Psoas muscle (tissue), 8 donors: ENCODE measurements around the gene TDRD7. TPM values are rescaled to one million over a fixed set of nuclear protein-coding genes. Genes with fewer than 3 reads are reported as not detected.

Experiments used
- ATAC-seq, 4 donors: fragments of 200-7000 bp; cut with Tn5 transposase; one replicate each; pipeline ENCODE4 v1.9.1; 2020; ENCODE audit warnings: moderate library complexity in 3 of 4, mild to moderate bottlenecking in 2 of 4
- DNase-seq, 2 donors: peaks; one replicate each; pipeline ENCODE4 v3.0.0-alpha.2; 2020
- H3K27ac ChIP-seq: fragments of 200-600 bp; one replicate; pipeline ENCODE4 v1.8.0; 2022
- H3K27me3 ChIP-seq, 3 donors: fragments of 200-600 bp in 1 of 3; one replicate each; pipeline versions ENCODE4 v1.6.1 to v1.8.0; 2013 to 2022; ENCODE audit warnings: low read length in 2 of 3, mild to moderate bottlenecking in 2 of 3, moderate library complexity in 1 of 3; ENCODE audit not compliant: insufficient read depth in 3 of 3
- H3K36me3 ChIP-seq, 2 donors: fragments of 200-600 bp in 1 of 2; one replicate each; pipeline versions ENCODE4 v1.6.1 to v1.8.0; 2013 to 2022; ENCODE audit warnings: low read depth in 1 of 2, mild to moderate bottlenecking in 1 of 2, moderate library complexity in 1 of 2; ENCODE audit not compliant: insufficient read depth in 1 of 2
- H3K4me1 ChIP-seq: fragments of 200-600 bp; one replicate; pipeline ENCODE4 v1.8.0; 2022
- H3K4me3 ChIP-seq: fragments of 200-600 bp; one replicate; pipeline ENCODE4 v1.8.0; 2022; ENCODE audit warnings: mild to moderate bottlenecking
- H3K9me3 ChIP-seq: fragments of 200-600 bp; one replicate; pipeline ENCODE4 v1.8.0; 2022
- WGBS, 3 donors: extraction: QIAGEN DNeasy Blood & Tissue Kit; methylation state at CpG; one replicate each; pipeline versions ENCODE4 v1.1.6 to v1.1.7; 2013; 5-methylcytosine and 5-hydroxymethylcytosine counted together
- intact Hi-C, 2 donors: fragments of 100-400 bp; cut with DNase I; formaldehyde crosslinking; loops; one replicate each; pipeline versions ENCODE4 v1.11.0 to v1.14.2; 2022
- polyA plus RNA-seq, 3 donors: library from polyadenylated mRNA; stranded (reverse); fragments of 200-250 nt; gene quantifications; one replicate each; pipeline ENCODE4 v1.2.3, GENCODE V29; 2013
- total RNA-seq, 4 donors: library from RNA; stranded (reverse); fragmentation: NEBNext Ultra II Directional in 2 of 4; extraction: Animal tissue kit (Norgen Biotek cat#: 25700) in 2 of 4; gene quantifications; one replicate each; pipeline versions ENCODE4 v1.2.1 to v1.2.4, GENCODE V29; 2021 to 2023
- TF ChIP-seq, protein P1 (sequence below): fragments of 200-600 bp; IDR thresholded peaks from one replicate; pipeline ENCODE4 v1.8.0; 2022; ENCODE audit warnings: antibody characterized with exemption
- donor health status: healthy with polysubstance abuse.
- donor health status: DM: no; HTN: no; CAD: no; lungs with moderate emphysema.
- donor health status: Bipolar disorder and iron deficiency.
- donor health status: healthy.
- donor health status: DM: yes; HTN: yes; CAD: no.
- donor health status: DM: no; HTN: no; CAD: no.
- donor health status: DM: no; HTN: no; CAD: no.
- donor health status: DM: yes; HTN: yes; CAD: no.

The TDRD7 gene
- total and polyA plus RNA-seq, 7 donors: 2.3 to 9.9 (median 4.9) TPM

DNA sequence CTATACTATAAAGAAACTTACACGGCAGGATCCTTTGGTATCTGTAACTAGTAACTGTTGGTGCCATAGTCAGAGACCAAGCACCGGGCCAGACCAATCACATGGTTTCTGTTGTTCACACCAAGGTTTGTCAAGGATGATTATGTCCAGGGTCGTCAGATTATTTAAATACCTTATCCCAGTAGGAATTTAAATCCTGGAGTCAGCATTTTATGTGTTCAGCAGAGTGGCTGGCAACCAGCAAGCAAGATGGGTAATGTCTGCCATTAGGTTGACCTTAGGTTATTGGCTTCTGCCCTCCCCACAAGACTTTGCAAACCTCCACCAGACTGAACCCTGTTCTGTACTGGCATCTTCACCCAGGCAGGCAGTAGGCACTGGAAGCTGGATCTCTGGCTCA is 50.3 kb downstream of the TDRD7 start:
- H3K36me3 ChIP-seq: no peaks in the 10 kb centered on the region
- no peaks in the 10 kb centered on the region for H3K27me3 ChIP-seq
- WGBS, 3 donors: 84 to 90% (median 84%) methylated on average over 3 of the region's 3 CpGs
- intact Hi-C loops: loop anchor here (10.0 kb wide), 3 partner anchors 223 to 443 kb away; partner anchors contain the start of gene XPA (in 1 of the 2)
- H3K4me1 ChIP-seq: no peaks in the 10 kb centered on the region
- no peaks in the 10 kb centered on the region for H3K9me3 ChIP-seq
- DNase-seq (no peak), ATAC-seq (no peak)
- TF ChIP-seq, protein P1, sequence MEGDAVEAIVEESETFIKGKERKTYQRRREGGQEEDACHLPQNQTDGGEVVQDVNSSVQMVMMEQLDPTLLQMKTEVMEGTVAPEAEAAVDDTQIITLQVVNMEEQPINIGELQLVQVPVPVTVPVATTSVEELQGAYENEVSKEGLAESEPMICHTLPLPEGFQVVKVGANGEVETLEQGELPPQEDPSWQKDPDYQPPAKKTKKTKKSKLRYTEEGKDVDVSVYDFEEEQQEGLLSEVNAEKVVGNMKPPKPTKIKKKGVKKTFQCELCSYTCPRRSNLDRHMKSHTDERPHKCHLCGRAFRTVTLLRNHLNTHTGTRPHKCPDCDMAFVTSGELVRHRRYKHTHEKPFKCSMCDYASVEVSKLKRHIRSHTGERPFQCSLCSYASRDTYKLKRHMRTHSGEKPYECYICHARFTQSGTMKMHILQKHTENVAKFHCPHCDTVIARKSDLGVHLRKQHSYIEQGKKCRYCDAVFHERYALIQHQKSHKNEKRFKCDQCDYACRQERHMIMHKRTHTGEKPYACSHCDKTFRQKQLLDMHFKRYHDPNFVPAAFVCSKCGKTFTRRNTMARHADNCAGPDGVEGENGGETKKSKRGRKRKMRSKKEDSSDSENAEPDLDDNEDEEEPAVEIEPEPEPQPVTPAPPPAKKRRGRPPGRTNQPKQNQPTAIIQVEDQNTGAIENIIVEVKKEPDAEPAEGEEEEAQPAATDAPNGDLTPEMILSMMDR: no peak
- no peak overlapping the region for H3K4me3 ChIP-seq
- no peak overlapping the region for H3K27ac ChIP-seq

DNA sequence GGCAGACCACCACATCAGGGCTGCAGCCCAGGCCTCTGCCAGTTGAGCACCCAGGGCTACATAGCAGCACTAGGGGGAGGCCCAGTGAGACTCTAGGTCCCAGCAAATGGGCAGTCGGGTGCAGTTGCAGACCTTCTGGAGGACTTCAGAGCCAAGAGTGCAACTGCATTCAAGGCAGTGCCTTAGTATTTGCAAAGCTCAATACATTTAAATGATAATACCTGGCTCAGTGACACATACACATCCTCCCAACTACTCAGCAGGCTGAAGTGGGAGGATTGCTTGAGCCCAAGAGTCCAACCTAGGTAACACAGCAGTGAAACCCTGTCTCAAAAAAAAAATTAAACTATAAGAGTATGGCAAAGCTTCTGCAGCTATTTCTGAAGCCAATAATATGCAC is 51.0 kb downstream of the TDRD7 start:
- no peak overlapping the region for H3K4me3 ChIP-seq
- intact Hi-C loops: loop anchor here (10.0 kb wide), 3 partner anchors 222 to 442 kb away; partner anchors contain the start of gene XPA (in 1 of the 2)
- TF ChIP-seq, protein P1: no peak
- no peak for ATAC-seq
- no peaks in the 10 kb centered on the region for H3K36me3 ChIP-seq
- H3K4me1 ChIP-seq: no peaks in the 10 kb centered on the region
- no peak overlapping the region for H3K27ac ChIP-seq
- no peaks in the 10 kb centered on the region for H3K9me3 ChIP-seq
- WGBS, 3 donors: 89 to 94% (median 94%) methylated on average over 1 of the region's 1 CpG
- DNase-seq: no peak
- no peaks in the 10 kb centered on the region for H3K27me3 ChIP-seq

DNA sequence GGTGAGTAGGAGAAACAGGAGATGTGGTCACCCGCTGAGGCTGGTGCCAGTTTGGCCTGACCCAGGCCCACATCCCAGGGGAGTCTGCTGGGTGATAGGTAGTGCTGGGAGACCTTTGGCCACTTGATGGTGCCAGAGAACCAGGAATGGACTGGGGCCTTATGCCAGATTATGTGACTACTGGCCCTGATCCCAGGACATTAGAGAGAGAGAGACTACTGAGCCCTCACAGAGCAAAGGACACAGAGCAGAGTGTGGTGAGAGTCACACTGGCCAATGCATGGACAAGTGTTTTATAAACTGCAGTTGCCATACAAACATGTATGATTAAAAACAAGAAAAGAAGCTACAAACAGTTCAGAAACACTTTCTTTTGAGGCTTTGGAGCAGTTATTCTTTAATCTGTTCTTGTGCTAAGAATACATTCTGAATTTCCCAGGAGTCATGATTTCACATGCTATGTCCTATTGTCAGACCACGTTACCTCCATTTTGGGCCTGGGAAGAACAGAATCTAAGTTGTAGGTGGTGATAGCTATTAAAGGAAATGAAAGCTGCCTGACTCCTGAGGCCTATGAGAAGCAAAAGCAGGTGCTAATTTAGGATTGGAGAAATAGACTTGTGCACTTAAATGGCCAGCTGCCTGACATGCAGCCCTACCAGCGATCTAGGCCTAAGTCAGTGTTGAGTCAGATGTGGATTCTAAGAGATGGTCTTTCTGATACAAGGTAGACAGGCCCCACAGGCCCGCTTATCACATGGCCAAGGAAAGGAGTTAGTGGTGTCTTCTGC is 57.0 kb downstream of the TDRD7 start:
- Histone ChIP-seq H3K9me3 (no peaks in the 10 kb centered on the region), H3K27me3 (no peaks in the 10 kb centered on the region), H3K36me3 (no peaks in the 10 kb centered on the region), H3K27ac (peak overlapping the region; percentile 77), H3K4me1 (peaks cover 13% of the 10 kb centered on the region), H3K4me3 (no peak overlapping the region)
- ATAC-seq: peak; percentile 98 to 99 (median 98)
- 40 to 49% (median 42%) methylated on average over 4 of the region's 4 CpGs for WGBS, 3 donors
- intact Hi-C loops: loop anchor here (1.0 to 10.0 kb wide), 7 partner anchors 33 to 436 kb away; partner anchors contain the start of genes TMOD1 (in 1 of the 2) and XPA (in 1 of the 2)
- peak; percentile 67 to 86 for DNase-seq
- TF ChIP-seq, protein P1: peak; percentile 86

DNA sequence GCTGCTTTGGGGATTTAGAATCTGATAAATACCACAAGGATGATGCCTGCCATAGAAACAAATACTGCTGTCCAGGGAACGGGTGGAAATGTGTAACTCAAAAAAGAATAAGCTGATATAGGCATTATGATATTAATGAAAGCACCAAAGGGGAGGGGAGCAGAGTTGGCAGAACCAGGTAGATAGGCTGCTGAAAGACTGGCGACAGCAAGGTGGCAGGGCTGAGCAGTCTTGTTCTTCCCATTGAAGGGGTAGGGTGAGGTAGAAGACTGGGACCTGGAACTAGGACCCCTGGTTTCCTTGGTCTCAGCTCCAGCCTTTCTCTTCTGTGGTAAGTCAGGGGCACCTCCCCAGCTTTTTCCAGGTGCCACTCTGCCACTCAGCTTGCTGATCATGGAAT is 58.2 kb downstream of the TDRD7 start:
- WGBS, 3 donors: 46 to 57% (median 53%) methylated on average over 2 of the region's 2 CpGs

More for the DNA sequence above, 58.2 kb downstream of the TDRD7 start:
- DNase-seq (no peak), ATAC-seq (peak; percentile 37 to 65 (median 44))
- no peaks in the 10 kb centered on the region for H3K9me3 ChIP-seq
- no peaks in the 10 kb centered on the region for H3K27me3 ChIP-seq
- peaks cover 17% of the 10 kb centered on the region for H3K4me1 ChIP-seq
- peak overlapping the region; percentile 77 for H3K27ac ChIP-seq
- intact Hi-C loops: no loop called here
- H3K4me3 ChIP-seq: no peak overlapping the region
- TF ChIP-seq, protein P1: peak; percentile 42
- no peaks in the 10 kb centered on the region for H3K36me3 ChIP-seq
